ENCODE data around the gene CACNA1B. TPM values are rescaled to one million over a fixed set of nuclear protein-coding genes. Genes with fewer than 3 reads are reported as not detected.

The CACNA1B gene
- total and polyA plus RNA-seq, 2 of the 13 experiments (the other 11 are each of a cell fraction or from before 2014, with no cell fraction given) = under 0.01 to 0.04 TPM

DNA sequence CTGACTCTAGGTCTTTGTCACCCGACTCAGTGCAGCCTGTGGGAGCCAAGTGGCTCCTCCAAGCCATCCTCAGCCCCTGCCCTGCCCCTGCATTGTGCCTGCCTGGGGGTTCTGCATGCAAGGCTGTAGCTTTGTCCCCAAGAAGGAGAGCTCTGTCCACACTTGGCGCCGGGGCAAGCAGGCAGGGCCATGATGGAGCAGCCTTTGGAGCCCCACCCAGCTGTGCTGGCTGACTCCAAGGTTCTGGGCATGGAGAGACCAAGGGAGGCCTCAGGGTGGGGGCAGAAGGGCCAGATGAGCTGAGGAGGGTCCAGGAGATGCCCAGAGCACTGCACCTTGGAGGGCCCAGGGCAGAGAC is 226.2 kb downstream of the CACNA1B start (continued):
- no peak for TF ChIP-seq ZSCAN5A (CRISPR knock-in tag; IDR thresholded peaks at IDR 0.05; ENCODE audit: borderline replicate concordance)
- TF ChIP-seq TAF1 (CRISPR knock-in tag; IDR thresholded peaks at IDR 0.05) = no peak
- TF ChIP-seq, protein P1, sequence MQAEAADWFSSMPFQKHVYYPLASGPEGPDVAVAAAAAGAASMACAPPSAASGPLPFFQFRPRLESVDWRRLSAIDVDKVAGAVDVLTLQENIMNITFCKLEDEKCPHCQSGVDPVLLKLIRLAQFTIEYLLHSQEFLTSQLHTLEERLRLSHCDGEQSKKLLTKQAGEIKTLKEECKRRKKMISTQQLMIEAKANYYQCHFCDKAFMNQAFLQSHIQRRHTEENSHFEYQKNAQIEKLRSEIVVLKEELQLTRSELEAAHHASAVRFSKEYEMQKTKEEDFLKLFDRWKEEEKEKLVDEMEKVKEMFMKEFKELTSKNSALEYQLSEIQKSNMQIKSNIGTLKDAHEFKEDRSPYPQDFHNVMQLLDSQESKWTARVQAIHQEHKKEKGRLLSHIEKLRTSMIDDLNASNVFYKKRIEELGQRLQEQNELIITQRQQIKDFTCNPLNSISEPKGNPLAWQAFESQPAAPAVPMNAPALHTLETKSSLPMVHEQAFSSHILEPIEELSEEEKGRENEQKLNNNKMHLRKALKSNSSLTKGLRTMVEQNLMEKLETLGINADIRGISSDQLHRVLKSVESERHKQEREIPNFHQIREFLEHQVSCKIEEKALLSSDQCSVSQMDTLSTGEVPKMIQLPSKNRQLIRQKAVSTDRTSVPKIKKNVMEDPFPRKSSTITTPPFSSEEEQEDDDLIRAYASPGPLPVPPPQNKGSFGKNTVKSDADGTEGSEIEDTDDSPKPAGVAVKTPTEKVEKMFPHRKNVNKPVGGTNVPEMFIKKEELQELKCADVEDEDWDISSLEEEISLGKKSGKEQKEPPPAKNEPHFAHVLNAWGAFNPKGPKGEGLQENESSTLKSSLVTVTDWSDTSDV (CRISPR knock-in tag; IDR thresholded peaks at IDR 0.05) = no peak
- TF ChIP-seq, protein P2, sequence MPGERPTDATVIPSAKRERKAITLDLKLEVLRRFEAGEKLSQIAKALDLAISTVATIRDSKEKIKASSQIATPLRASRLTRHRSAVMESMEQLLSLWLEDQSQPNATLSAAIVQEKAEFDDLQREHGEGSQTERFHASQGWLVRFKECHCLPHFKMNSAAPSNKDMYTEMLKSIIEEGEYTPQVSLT (CRISPR knock-in tag; IDR thresholded peaks at IDR 0.05; ENCODE audit: borderline replicate concordance, low read depth) = no peak
- TF ChIP-seq MLXIP (CRISPR knock-in tag; IDR thresholded peaks at IDR 0.05; ENCODE audit: borderline replicate concordance) = no peak
- TF ChIP-seq NFKBIZ (CRISPR knock-in tag; IDR thresholded peaks at IDR 0.05) = no peak

All from HepG2 (cell line).